Caco-2 (cell line): ENCODE measurements around the gene CHPT1. TPM values are rescaled to one million over a fixed set of nuclear protein-coding genes. Genes with fewer than 3 reads are reported as not detected.

Experiments used
- BruUV-seq: library from RNA; stranded (reverse); fragments of 400-500 nt; replicated peaks from 2 replicates; lab custom pipeline; 2021; lab: Mats Ljungman, UMichigan
- CTCF ChIA-PET: fragments of 300-600 bp; sonication (Branson Sonifier 250); formaldehyde crosslinking; loops from one replicate; lab custom pipeline; 2022; ENCODE audit warnings: antibody characterized with exemption; lab: Charles Lee
- POLR2A ChIA-PET: fragments of 300-600 bp; sonication (Branson Sonifier 250); formaldehyde crosslinking; loops from one replicate; lab custom pipeline; 2022; ENCODE audit warnings: antibody characterized with exemption; lab: Charles Lee
- DNase-seq, 2 experiments: peaks; one replicate each; pipeline versions ENCODE4 v3.0.0 to v3.0.0-alpha.2; 2020 to 2022
- H3K27me3 ChIP-seq: replicated peaks from 2 replicates; pipeline ENCODE4 v1.6.0; 2011; ENCODE audit warnings: low read length; ENCODE audit not compliant: control insufficient read depth, insufficient read depth
- H3K36me3 ChIP-seq: 2 replicates; pipeline ENCODE4 v1.5.1; 2011; ENCODE audit warnings: low read length; ENCODE audit not compliant: control insufficient read depth, insufficient read depth
- H3K4me1 ChIP-seq: fragments of 250-450 bp; sonication (Bioruptor Pico); 2 replicates; pipeline ENCODE4 v1.5.1; 2020; ENCODE audit warnings: mild to moderate bottlenecking
- H3K4me3 ChIP-seq: 2 replicates; pipeline ENCODE4 v1.5.1; 2011; ENCODE audit warnings: low read depth, mild to moderate bottlenecking, control low read depth, low read length
- H3K9me3 ChIP-seq: fragments of 250-450 bp; sonication (Bioruptor Pico); 2 replicates; pipeline ENCODE4 v1.5.1; 2020; ENCODE audit warnings: mild to moderate bottlenecking, moderate library complexity
- H3K27ac Mint-ChIP-seq: one replicate; pipeline ENCODE4 v1.8.0; 2022; ENCODE audit warnings: mixed read lengths; ENCODE audit not compliant: unreplicated experiment
- H3K27me3 Mint-ChIP-seq: one replicate; pipeline ENCODE4 v1.8.0; 2022; ENCODE audit warnings: mixed read lengths; ENCODE audit not compliant: insufficient read depth, unreplicated experiment
- H3K36me3 Mint-ChIP-seq: one replicate; pipeline ENCODE4 v1.8.0; 2022; ENCODE audit warnings: mild to moderate bottlenecking, mixed read lengths; ENCODE audit not compliant: insufficient read depth, unreplicated experiment
- H3K4me1 Mint-ChIP-seq: one replicate; pipeline ENCODE4 v1.8.0; 2022; ENCODE audit warnings: low read depth, mixed read lengths; ENCODE audit not compliant: unreplicated experiment
- H3K4me3 Mint-ChIP-seq: one replicate; pipeline ENCODE4 v1.8.0; 2022; ENCODE audit warnings: mild to moderate bottlenecking, moderate library complexity, mixed read lengths; ENCODE audit not compliant: unreplicated experiment
- H3K9me3 Mint-ChIP-seq: one replicate; pipeline ENCODE4 v1.8.0; 2022; ENCODE audit warnings: mixed read lengths; ENCODE audit not compliant: unreplicated experiment
- CTCF ChIP-seq, 2 experiments: fragments of 200-600 bp in 1 of 2; IDR thresholded peaks; 1 replicate in 1 of 2; 2 replicates in 1 of 2; pipeline versions ENCODE4 v1.5.1 to v1.8.0; 2011 to 2022; ENCODE audit warnings: antibody characterized with exemption in 1 of 2, control low read depth in 1 of 2, inconsistent platforms in 1 of 2, low read depth in 1 of 2, low read length in 1 of 2, mild to moderate bottlenecking in 1 of 2, moderate library complexity in 1 of 2; ENCODE audit not compliant: insufficient read depth in 1 of 2, severe bottlenecking in 1 of 2, unreplicated experiment in 1 of 2
- intact Hi-C: fragments of 100-400 bp; cut with micrococcal nuclease; formaldehyde crosslinking; loops from one replicate; pipeline ENCODE4 v1.10.0; 2022; ENCODE audit not compliant: unreplicated experiment
- total RNA-seq: library from RNA; stranded (reverse); gene quantifications from 2 replicates; pipeline ENCODE4 v1.2.3, GENCODE V29; 2022

Gene CHPT1
- total RNA-seq, 1 experiment from 2014 or later = 54.6 TPM

DNA sequence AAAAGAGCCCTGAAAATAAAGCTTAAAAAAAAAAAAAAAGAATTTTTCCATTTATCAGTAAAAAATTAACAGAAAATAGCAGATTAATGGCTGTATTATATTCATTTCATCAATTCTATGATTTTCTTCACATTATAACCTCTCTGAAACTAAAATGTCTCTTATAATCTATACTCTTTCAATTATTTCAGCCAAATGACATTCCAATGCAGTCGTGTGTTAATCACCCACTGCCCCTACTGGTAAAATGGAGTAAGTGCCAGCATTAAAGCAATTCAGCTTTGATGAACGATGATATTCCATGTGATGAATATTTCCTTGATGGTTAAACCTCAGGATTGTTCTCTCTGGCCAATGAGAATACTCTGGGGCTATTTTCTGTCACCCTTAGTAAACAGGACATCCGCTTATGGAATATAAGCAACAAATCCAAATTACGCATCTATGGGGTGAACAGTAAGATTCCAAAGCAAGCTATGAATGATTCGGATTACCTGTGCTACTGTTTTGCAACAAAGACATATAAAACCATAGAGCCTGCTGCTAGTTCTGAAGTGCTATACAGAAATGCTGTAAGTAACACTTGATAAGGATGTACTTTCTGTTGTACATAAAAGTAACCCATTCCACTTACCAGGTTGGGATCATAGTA is 62.1 kb downstream of the CHPT1 start:
- BruUV-seq = no TSS peak
- CTCF ChIA-PET = interaction anchor here (0.5 to 1.4 kb wide), 10 partner anchors 63 to 1556 kb away, joined by 3 to 7 read pairs (median 4); partner anchors contain the start of gene ARL1

DNA sequence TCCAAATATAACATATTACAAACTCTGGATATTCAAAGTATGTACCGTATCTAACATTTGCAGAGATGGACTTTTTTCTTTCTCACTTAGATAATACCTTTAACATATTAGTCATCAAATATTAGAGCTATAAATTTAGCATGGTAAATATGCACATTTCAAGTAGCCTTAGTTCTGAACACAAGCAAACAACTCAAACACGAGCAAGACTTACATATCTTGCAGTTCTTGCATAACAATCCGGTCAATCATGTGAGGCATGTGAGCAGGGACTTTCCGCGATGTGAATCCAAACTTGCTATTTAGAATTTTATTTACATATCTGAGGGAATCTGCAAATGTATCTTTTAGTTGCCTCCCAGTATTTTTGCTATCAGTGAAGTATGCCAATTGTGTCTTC is 63.9 kb downstream of the CHPT1 start:
- BruUV-seq = no TSS peak
- DNase-seq = no peak
- Histone ChIP-seq H3K9me3 (no peaks in the 10 kb centered on the region), H3K4me3 (no peak overlapping the region), H3K27me3 (no peaks in the 10 kb centered on the region), H3K36me3 (no peaks in the 10 kb centered on the region), H3K4me1 (no peaks in the 10 kb centered on the region)
- Mint-ChIP-seq H3K9me3 (no peaks in the 10 kb centered on the region), H3K4me3 (no peak overlapping the region), H3K27me3 (no peaks in the 10 kb centered on the region), H3K36me3 (peaks cover 5% of the 10 kb centered on the region), H3K27ac (no peak overlapping the region), H3K4me1 (peaks cover 6% of the 10 kb centered on the region)
- POLR2A ChIA-PET = no interaction called here
- intact Hi-C loops = no loop called here
- no peak for TF ChIP-seq CTCF (IDR thresholded peaks at IDR 0.05; ENCODE audit: insufficient read depth in 1 of 2, low read depth in 1 of 2, low read length in 1 of 2, severe bottlenecking in 1 of 2, unreplicated experiment in 1 of 2)
- CTCF ChIA-PET = no interaction called here

More for the DNA sequence above, 62.1 kb downstream of the CHPT1 start:
- Mint-ChIP-seq H3K4me1 (peaks cover 5% of the 10 kb centered on the region), H3K27me3 (no peaks in the 10 kb centered on the region), H3K9me3 (no peaks in the 10 kb centered on the region), H3K4me3 (no peak overlapping the region), H3K27ac (no peak overlapping the region), H3K36me3 (peaks cover 8% of the 10 kb centered on the region)
- TF ChIP-seq CTCF (IDR thresholded peaks at IDR 0.05; ENCODE audit: insufficient read depth in 1 of 2, low read depth in 1 of 2, low read length in 1 of 2, severe bottlenecking in 1 of 2, unreplicated experiment in 1 of 2) = peak; percentile 59 to 73
- intact Hi-C loops = loop anchor here (1.0 to 5.0 kb wide), 4 partner anchors 89 to 345 kb away; no protein-coding TSS in a partner anchor
- Histone ChIP-seq H3K27me3 (no peaks in the 10 kb centered on the region), H3K4me3 (no peak overlapping the region), H3K36me3 (no peaks in the 10 kb centered on the region), H3K4me1 (no peaks in the 10 kb centered on the region), H3K9me3 (no peaks in the 10 kb centered on the region)
- DNase-seq = peak in 1 of 2 experiments; percentile 33
- POLR2A ChIA-PET = interaction anchor here (0.6 kb wide), 2 partner anchors 73 to 238 kb away, joined by 4 to 5 read pairs; no protein-coding TSS in a partner anchor

- TF ChIP-seq CTCF (IDR thresholded peaks at IDR 0.05; ENCODE audit: insufficient read depth in 1 of 2, low read depth in 1 of 2, low read length in 1 of 2, severe bottlenecking in 1 of 2, unreplicated experiment in 1 of 2) = no peak
- Histone ChIP-seq H3K4me1 (no peaks in the 10 kb centered on the region), H3K9me3 (no peaks in the 10 kb centered on the region), H3K4me3 (no peak overlapping the region), H3K27me3 (no peaks in the 10 kb centered on the region), H3K36me3 (no peaks in the 10 kb centered on the region)
- intact Hi-C loops = no loop called here
- Mint-ChIP-seq H3K4me1 (peaks cover 6% of the 10 kb centered on the region), H3K27me3 (no peaks in the 10 kb centered on the region), H3K36me3 (peaks cover 5% of the 10 kb centered on the region), H3K9me3 (no peaks in the 10 kb centered on the region), H3K4me3 (no peak overlapping the region), H3K27ac (no peak overlapping the region)
- DNase-seq = no peak
- POLR2A ChIA-PET = no interaction called here
- BruUV-seq = no TSS peak
- CTCF ChIA-PET = no interaction called here
Measured at GRCh38 chr12:101761781-101762180, 64.3 kb downstream of the CHPT1 start.
